ENCODE measurements around the gene TSPO2.

- TF ChIP-seq ELF4 (CRISPR knock-in tag; IDR thresholded peaks at IDR 0.05), result no peak
- TF ChIP-seq SRSF9 (IDR thresholded peaks at IDR 0.05; ENCODE audit: borderline replicate concordance, low read depth, low read length), result no peak
- TF ChIP-seq CTCF (IDR thresholded peaks at IDR 0.05 in 2 of 3, conservative IDR thresholded peaks at IDR 0.05 in 1 of 3; ENCODE audit: insufficient read depth in 2 of 3, low read depth in 1 of 3, low read length in 3 of 3), result no peak
- TF ChIP-seq NR0B1 (IDR thresholded peaks at IDR 0.05; ENCODE audit: partially characterized antibody), result no peak
- TF ChIP-seq EP300 (IDR thresholded peaks at IDR 0.05; ENCODE audit: low read length), result no peak
- no peak for TF ChIP-seq GATAD2B (IDR thresholded peaks at IDR 0.05; ENCODE audit: borderline replicate concordance)
- no peak for TF ChIP-seq C11orf30 (IDR thresholded peaks at IDR 0.05; ENCODE audit: low read depth)
- TF ChIP-seq TOE1 (IDR thresholded peaks at IDR 0.05; ENCODE audit: borderline replicate concordance), result no peak
- no peak for TF ChIP-seq TOE1 (CRISPR knock-in tag; IDR thresholded peaks at IDR 0.05; ENCODE audit: borderline replicate concordance, low read depth)
- no peak for TF ChIP-seq GABPB1 (CRISPR knock-in tag; IDR thresholded peaks at IDR 0.05)
- TF ChIP-seq ELF1 (tag; IDR thresholded peaks at IDR 0.05), result no peak
- TF ChIP-seq HNRNPUL1 (IDR thresholded peaks at IDR 0.05; ENCODE audit: low read length), result no peak
- no peak for TF ChIP-seq NCOR1 (IDR thresholded peaks at IDR 0.05)
Measured at GRCh38 chr6:41047306-41047705, 5.0 kb downstream of the TSPO2 start.

Data from K562 (cell line).